Osteocyte (in vitro differentiated cells): ENCODE data around the gene RAET1L. TPM values are rescaled to one million over a fixed set of nuclear protein-coding genes. Genes with fewer than 3 reads are reported as not detected.

Experiments
- DNase-seq: peaks from one replicate; pipeline ENCODE4 v3.0.0; 2021; ENCODE audit warnings: mixed read lengths; ENCODE audit not compliant: unreplicated experiment; ENCODE audit errors: extremely low spot score
- H3K27ac Mint-ChIP-seq: one replicate; pipeline ENCODE4 v1.8.0; 2021; ENCODE audit warnings: mild to moderate bottlenecking, mixed read lengths; ENCODE audit not compliant: unreplicated experiment
- H3K27me3 Mint-ChIP-seq: one replicate; pipeline ENCODE4 v1.8.0; 2021; ENCODE audit warnings: mixed read lengths; ENCODE audit not compliant: unreplicated experiment
- H3K36me3 Mint-ChIP-seq: one replicate; pipeline ENCODE4 v1.8.0; 2021; ENCODE audit warnings: mixed read lengths; ENCODE audit not compliant: unreplicated experiment
- H3K4me1 Mint-ChIP-seq: one replicate; pipeline ENCODE4 v1.8.0; 2021; ENCODE audit warnings: mixed read lengths; ENCODE audit not compliant: unreplicated experiment
- H3K4me3 Mint-ChIP-seq: one replicate; pipeline ENCODE4 v1.8.0; 2021; ENCODE audit warnings: mild to moderate bottlenecking, moderate library complexity, mixed read lengths; ENCODE audit not compliant: unreplicated experiment
- H3K9me3 Mint-ChIP-seq: one replicate; pipeline ENCODE4 v1.8.0; 2021; ENCODE audit warnings: mixed read lengths; ENCODE audit not compliant: unreplicated experiment
- total RNA-seq: library from RNA; stranded (reverse); gene quantifications from 2 replicates; pipeline ENCODE4 v1.2.1, GENCODE V29; 2021
- TF ChIP-seq, protein P1 (sequence below): fragments of 200-600 bp; sonication (generic); IDR thresholded peaks from 2 replicates; pipeline ENCODE4 v1.5.0; 2021; ENCODE audit warnings: antibody characterized with exemption, mild to moderate bottlenecking, moderate library complexity

Gene RAET1L
- total RNA-seq, 1 donor from 2014 or later = not detected

GRCh38 chr6:150058986-150059385, 33.7 kb upstream of the RAET1L start:
- Mint-ChIP-seq H3K4me3 (no peak overlapping the region), H3K27me3 (peaks cover 29% of the 10 kb centered on the region), H3K4me1 (no peaks in the 10 kb centered on the region), H3K36me3 (peaks cover 4% of the 10 kb centered on the region), H3K27ac (no peak overlapping the region), H3K9me3 (no peaks in the 10 kb centered on the region)
- no peak for DNase-seq
- TF ChIP-seq, protein P1, sequence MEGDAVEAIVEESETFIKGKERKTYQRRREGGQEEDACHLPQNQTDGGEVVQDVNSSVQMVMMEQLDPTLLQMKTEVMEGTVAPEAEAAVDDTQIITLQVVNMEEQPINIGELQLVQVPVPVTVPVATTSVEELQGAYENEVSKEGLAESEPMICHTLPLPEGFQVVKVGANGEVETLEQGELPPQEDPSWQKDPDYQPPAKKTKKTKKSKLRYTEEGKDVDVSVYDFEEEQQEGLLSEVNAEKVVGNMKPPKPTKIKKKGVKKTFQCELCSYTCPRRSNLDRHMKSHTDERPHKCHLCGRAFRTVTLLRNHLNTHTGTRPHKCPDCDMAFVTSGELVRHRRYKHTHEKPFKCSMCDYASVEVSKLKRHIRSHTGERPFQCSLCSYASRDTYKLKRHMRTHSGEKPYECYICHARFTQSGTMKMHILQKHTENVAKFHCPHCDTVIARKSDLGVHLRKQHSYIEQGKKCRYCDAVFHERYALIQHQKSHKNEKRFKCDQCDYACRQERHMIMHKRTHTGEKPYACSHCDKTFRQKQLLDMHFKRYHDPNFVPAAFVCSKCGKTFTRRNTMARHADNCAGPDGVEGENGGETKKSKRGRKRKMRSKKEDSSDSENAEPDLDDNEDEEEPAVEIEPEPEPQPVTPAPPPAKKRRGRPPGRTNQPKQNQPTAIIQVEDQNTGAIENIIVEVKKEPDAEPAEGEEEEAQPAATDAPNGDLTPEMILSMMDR = no peak

DNA sequence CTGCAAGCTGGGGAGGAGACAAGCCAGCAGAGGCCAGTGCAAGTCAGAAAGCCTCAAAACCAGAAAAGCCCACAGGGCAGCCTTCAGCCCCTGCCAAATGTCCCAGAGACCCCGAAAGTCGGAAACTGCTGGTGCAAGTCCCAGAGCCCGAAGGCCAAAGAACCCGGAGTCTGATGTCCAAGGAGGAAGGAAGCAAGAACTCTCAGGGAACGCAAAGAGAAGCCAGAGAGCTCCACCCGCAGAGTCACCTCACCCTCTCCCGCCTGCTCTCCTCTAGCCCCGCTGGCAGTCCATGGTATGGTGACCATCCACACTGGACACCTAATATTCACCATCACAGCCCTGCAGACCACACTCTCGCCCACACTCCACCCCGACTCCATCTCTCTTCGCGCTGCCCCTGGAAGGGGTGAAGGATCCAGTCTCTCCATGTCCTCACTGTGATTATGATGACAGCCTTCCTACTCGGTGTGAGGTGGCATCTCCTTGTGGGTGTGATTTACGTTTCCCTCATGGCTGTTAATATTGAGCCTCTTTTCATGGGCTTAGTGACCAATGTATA, 33.0 kb upstream of the RAET1L start:
- no peak overlapping the region for H3K27ac Mint-ChIP-seq
- H3K9me3 Mint-ChIP-seq = no peaks in the 10 kb centered on the region
- H3K4me3 Mint-ChIP-seq = no peak overlapping the region
- TF ChIP-seq, protein P1 = no peak
- no peaks in the 10 kb centered on the region for H3K4me1 Mint-ChIP-seq
- H3K27me3 Mint-ChIP-seq = peaks cover 35% of the 10 kb centered on the region
- no peak for DNase-seq
- peaks cover 2% of the 10 kb centered on the region for H3K36me3 Mint-ChIP-seq

DNA sequence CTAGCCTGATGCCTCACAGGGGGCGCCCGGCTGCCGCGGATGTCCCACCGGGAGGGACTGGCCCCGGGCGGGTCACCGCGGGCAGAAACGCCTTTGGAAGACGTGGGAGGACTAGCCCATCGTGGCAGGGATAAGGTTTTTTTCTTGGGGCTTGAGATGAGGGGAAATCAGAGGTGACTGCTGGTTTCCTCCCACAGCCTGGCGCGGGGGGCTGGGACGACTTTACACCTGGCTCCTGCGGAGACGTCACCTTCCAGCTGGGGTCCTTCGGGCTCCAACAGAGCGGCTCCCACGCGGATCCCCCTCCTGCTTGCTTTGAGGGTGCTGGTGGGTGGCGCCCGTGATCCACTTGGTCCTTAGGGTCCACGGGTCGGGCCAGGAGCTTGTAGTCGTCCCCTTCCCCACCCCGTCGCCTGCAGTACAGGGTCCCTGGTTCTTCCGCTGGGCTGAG, 32.2 kb upstream of the RAET1L start:
- DNase-seq = no peak
- H3K27me3 Mint-ChIP-seq = peaks cover 41% of the 10 kb centered on the region
- no peaks in the 10 kb centered on the region for H3K4me1 Mint-ChIP-seq
- H3K36me3 Mint-ChIP-seq = peaks cover 2% of the 10 kb centered on the region
- no peaks in the 10 kb centered on the region for H3K9me3 Mint-ChIP-seq
- TF ChIP-seq, protein P1 = no peak
- H3K27ac Mint-ChIP-seq = no peak overlapping the region
- no peak overlapping the region for H3K4me3 Mint-ChIP-seq

DNA sequence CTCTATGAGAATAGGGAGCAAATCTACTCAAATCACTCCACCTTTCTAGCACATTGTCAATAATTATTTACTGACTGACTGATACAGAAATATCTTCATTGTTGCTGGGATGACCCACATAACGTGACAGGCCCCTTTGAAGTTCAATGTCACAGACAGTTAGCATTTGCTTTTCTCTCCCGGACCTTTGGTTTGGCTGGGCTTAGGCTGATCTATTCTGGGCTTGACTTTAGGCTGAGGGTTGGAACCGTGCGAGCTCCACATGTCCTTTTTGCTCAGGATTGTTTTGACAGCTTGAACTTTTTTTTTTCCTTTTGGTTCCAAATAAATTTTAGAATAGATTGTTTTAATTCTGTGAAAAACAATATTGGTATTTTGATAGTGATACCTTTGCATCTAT, 31.6 kb upstream of the RAET1L start:
- peaks cover 2% of the 10 kb centered on the region for H3K36me3 Mint-ChIP-seq
- H3K4me3 Mint-ChIP-seq = no peak overlapping the region
- H3K4me1 Mint-ChIP-seq = no peaks in the 10 kb centered on the region
- H3K27ac Mint-ChIP-seq = no peak overlapping the region
- H3K9me3 Mint-ChIP-seq = no peaks in the 10 kb centered on the region
- no peak for DNase-seq
- TF ChIP-seq, protein P1 = no peak
- peaks cover 47% of the 10 kb centered on the region for H3K27me3 Mint-ChIP-seq

- Mint-ChIP-seq H3K36me3 (peaks cover 2% of the 10 kb centered on the region), H3K27ac (no peak overlapping the region), H3K27me3 (peaks cover 51% of the 10 kb centered on the region), H3K4me1 (no peaks in the 10 kb centered on the region), H3K4me3 (no peak overlapping the region), H3K9me3 (no peaks in the 10 kb centered on the region)
- TF ChIP-seq, protein P1 = no peak
- no peak for DNase-seq
These were observed 30.8 kb upstream of the RAET1L start for GRCh38 chr6:150056156-150056555.
